SW480 (cell line): ENCODE measurements around the gene CRYBA4.

Experiments used
- DNase-seq: peaks from one replicate; pipeline ENCODE4 v3.0.0-alpha.2; 2016; ENCODE audit warnings: low spot score

The CRYBA4 gene

DNA sequence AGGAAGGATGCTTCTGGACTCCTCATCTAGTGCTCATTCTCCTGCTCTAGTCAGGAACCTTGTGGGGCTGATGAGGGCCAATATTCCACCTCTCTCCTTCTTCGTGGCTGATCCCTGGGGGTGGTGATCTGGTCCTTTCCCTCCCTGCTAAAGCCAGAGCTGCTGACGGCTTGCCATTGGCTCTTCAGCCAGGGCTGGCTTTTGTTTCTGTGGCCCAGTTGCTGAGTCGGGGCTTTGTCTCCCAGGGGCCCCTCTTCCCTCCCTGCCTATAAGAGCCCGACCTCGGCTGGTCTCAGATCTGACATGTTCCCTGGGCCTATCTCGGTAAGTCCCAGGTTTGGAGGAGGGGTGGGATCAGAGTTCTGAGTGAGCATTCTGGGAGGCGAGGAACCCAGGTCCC lies at the start of gene CRYBA4:
CRYBA4 (plus strand) TSS at position 301 of the 400 bp plus-strand sequence. CDS start 634 bp downstream, outside the sequence.
- no peak for DNase-seq

GRCh38 chr22:26573026-26573662 lies 48.6 kb upstream of the CRYBA4 start:
- DNase-seq, result no peak

- DNase-seq, result no peak
Observed at GRCh38 chr22:26574001-26574723, 47.6 kb upstream of the CRYBA4 start.

DNA sequence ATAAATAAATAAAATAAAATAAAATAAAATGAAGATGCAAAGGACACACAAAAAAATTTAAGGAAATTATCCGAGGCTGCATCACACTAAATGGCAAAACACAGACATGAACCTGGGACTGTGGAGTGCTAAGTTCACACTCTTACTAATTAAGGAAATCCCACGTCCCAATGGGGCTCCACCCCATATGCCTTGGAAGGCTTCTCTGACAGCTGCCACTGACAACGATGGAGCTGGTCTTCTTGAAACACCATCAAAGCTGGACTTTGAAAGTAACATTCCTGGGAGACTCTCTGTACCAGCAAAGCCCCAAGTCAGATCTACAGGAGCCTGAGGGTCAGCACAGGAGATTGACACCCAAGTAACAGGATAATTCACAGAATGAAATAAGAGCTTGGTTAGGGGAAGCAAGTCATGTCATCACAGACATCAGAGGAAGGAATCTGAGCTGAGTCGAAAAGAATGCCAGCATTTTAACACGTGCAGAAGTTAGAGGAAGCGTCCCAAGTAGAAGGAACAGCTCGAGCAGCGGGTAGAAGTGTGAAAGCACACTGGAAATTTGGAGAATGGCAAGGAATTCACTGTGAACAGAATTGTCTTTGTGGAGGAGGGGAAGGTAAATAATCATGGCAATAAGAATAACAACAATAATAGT lies 45.6 kb upstream of the CRYBA4 start:
- no peak for DNase-seq

GRCh38 chr22:26577081-26577480 lies 44.7 kb upstream of the CRYBA4 start:
- no peak for DNase-seq

DNA sequence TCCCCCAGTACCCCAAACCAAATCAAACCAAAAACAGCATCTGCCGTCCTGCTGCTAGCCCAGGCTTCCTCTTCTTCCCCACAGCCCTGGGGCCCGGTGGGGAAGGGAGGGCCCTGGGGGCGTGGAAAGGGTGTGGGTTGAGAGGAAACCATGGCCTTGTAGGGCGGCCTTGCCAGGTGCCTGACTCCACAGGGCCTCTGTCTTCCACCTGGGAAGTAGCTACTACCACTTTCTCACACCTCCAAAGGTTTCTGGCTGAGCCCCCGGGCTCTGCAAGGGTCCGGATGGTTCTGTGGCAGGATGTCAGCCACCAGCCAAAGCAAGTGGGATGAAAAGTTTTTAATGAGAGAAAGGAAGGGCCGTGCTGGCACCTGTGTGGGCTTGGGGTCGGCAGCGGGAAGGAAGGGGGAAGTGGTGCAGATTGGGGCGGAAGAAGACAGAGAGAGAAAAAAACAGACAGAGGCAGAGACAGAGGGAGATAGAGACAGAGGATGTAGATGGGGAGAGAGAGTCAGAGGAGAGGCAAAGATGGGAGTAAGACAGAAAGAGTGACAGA lies 42.4 kb upstream of the CRYBA4 start:
- DNase-seq, result no peak

- no peak for DNase-seq
Observed at GRCh38 chr22:26580240-26580962, 41.4 kb upstream of the CRYBA4 start.

DNA sequence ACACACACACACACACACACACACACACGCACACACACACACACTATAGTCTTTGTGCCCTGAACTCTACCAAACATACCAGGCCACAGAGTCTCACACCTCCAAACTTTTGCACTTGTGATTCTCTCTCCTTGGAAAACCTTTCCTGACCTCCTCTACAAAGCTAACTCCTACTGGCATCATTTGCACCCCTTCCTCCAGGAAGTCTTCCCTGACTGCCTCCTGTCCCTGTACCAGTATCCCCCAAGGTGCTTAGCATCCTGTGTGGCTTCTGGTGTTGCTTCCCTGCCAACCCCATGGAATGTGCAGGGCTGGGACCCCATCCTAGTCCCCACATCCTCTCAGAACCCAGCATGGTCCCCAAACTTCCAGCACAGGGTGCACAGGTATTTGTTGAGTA lies 40.7 kb upstream of the CRYBA4 start:
- DNase-seq, result no peak

DNA sequence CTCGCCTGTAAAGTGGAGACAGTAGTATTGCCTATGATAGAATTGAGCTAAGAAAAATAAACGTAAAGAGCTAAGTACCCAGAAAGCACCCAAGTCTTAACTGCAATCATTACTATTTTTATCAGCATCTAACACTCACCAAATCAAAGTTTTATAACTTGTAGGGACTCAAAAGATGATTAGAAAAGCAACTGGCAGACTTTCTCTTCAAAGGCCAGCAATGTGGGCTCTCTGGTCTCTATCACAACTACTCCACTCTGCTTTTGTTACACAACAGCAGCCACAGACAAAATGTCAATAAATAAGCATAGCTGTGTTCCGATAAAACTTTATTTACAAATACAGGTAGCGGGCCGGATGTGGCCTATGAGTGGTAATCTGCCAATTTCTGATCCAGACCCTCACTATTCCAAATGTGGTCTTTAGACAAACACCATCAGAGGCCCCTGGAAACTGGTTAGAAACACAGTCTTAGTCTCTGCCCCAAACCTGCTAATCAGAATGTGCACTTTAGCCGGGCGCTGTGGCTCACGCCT lies 40.1 kb upstream of the CRYBA4 start:
- no peak for DNase-seq

GRCh38 chr22:26584010-26584409 lies 37.8 kb upstream of the CRYBA4 start:
- DNase-seq, result no peak

DNA sequence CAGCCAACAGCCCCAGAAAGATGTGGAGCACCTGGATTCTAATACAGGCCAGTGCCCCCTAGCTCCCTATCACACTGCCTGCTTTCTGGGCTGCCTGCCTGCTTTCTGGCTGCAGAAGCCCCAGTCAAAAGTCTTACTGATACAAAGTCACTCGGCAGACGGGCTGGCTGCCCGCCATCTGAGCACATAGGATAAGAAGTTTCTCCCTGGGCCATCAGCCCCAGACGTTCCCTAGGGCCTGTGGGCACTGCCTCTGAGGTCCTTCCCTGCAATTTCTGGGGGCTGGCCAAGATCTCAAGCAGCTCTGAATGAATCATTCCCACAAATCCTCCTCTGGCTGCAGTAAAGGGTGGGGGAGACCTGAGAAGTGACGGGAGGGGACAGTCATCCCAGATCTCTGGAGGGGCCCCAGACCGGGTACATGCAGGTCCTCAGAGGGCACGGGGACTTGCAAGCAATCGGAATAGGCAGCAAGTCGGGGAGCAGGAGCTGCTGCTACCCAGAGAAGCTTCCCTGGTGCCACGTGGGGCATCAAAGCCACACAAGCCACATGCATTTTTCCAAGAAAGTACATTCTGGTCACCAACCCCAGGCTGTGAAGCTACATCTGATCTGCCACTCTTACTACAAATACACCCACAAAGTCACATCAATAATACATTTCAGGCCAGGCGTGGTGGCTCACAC lies 36.5 kb upstream of the CRYBA4 start:
- DNase-seq, result no peak

- DNase-seq, result no peak
Observed at GRCh38 chr22:26586556-26587325, 35.0 kb upstream of the CRYBA4 start.

- DNase-seq, result no peak
Observed at GRCh38 chr22:26587991-26588613, 33.7 kb upstream of the CRYBA4 start.

DNA sequence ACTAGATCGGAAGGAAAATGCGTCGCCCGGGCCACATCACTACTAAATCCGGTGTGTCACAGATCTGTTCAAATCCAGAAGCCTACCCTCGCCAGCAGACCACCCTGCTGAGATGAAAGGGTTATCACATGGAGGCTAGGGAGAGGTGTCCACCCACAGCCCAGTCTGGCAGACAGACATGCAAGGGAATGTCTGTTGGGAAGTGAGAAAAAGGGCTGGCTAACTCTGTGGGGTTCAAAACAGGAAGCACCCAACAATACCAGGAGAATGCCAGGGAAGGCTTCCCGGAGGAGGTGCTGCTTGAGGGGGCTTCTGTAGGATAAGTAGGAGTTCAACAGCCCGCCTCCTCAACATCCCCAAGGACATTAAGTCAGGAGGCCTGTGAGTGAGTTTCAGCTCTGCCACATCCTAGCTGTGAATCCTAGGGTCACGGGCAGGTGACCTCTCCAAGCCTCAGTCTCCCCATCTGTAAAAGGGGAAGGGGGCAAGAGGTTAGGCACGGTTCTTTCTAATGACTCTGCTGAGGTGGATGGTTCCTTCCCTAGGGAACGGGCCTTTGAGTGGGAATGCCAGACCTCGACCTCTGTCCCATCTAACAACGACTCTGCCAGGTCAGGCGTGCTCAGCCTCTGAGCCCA lies 32.9 kb upstream of the CRYBA4 start:
- no peak for DNase-seq

- peak; percentile 21 for DNase-seq
Observed at GRCh38 chr22:26589367-26589844, 32.4 kb upstream of the CRYBA4 start.

DNA sequence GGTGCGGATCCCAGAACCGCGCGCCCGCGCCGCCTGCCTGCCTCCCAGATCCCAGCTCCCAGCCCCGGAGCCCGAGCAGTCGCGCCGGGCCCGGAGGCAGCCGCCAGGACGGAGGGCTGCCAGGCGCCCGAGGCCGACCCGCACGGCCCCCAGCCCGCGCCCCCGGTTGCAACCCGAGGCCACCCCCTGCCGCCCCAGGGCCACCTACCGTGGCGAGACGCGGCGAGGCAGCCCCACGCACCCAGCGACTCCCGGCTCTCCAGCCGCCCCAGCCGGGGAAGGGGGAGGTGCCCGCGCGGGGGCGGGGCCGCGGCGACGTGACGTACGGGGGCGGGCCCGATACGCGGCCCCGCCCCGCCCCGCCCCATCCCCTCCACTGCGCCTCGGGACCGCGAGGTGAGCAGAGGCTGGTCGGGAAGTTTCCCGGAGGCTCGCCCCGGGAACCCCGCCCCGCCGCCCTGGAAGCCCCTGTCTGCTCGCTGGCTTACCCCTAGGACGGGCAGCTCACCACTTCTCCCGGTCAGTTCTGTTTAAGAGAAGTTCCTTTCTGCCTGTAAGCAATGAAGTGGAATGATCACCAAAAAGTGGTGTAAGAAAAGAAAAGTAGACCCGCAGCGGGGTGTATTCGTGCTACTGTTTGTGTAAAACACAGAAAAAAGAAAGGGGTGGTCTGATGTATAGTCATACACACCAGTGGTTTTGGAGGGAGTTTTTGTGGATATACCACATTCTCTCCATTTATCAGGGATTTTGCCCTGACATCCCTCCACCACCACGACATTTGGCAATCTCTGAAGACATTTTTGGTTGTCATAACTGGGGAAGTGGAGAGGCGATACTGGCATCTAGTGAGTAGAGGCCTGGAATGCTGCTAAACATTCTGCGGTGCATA lies 31.7 kb upstream of the CRYBA4 start, which contains the start of gene TPST2:
TPST2 (minus strand) TSS at position 288 of the 892 bp plus-strand sequence. CDS start 48,502 bp downstream, outside the sequence.
- peak; percentile 59 for DNase-seq

DNA sequence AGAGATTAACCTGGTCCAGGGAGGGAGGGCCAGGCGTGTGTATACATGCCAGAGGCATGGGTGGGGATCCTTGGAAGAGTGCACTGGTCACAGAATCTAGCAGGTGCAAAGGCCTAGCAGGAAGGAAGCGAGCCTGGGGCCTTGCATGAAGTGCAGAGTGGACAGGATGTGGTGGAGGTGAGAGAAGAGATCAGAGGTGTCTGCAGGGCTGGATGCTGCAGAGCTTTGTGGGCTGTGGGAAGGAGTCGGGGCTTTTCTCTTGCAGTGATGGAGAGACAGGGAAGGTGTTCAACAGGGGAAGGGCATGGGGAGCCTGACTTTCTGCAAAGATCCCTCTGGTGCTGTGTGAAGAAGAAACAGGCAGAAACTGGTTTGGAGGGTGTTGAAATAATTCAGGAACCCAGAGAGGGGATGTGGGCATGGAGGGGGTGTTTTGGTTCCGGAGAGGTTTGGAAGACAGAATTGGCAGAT lies 29.3 kb upstream of the CRYBA4 start:
- peak; percentile 22 for DNase-seq

DNA sequence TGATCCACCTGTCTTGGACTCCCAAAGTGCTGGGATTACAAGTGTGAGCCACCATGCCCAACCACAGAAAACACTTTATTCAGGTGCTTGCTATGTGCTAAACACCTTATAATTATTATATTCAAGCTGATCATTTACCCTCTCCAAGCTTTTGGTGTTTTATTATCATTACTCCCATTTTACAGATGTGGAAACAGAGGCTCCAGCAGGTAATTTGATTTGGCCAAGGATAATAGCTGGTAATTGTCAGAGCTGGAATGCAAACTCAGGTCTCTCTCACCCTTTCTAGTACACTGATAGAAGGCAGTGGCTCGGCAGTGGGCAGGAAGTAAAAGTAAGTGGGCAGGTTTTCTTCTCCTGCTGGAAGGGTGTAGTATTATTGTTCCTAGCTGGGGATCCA lies 28.0 kb upstream of the CRYBA4 start:
- no peak for DNase-seq
